ENCODE measurements around the gene ZNF207. TPM values are rescaled to one million over a fixed set of nuclear protein-coding genes. Genes with fewer than 3 reads are reported as not detected.

ZNF207 gene
- total and polyA plus RNA-seq, 10 of the 15 experiments (the other 5 are each of a cell fraction or from before 2014, with no cell fraction given), result 156 to 348 (median 205) TPM

DNA sequence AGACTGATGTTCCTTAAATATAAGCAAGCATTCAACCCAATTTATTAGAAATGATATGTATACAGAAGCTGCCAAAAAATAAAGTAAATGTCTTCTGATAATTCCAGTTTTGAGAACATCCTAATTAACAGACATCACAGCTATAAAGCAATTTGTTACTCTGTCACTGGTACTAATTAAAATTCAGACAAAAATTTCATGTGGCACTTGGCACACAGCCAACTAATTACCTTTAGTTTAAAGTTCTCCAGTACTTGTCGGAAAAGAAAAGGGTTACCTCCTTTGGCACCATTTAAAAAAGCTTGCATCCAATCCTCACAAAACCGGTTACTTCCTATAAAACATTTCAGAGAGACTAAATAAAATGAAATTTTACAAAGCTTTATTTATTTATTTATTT lies 16.8 kb upstream of the ZNF207 start:
- ATAC-seq (no peak), FAIRE-seq (no peak), DNase-seq (ENCODE audit: low read depth, low spot score) (no peak)
- Histone ChIP-seq H3K9ac (ENCODE audit: control insufficient read depth, insufficient read depth, low read length) (no peak overlapping the region), H3K9me3 (replicated peaks; ENCODE audit: control insufficient read depth, insufficient read depth, low read length) (no peaks in the 10 kb centered on the region), H2AFZ (ENCODE audit: control insufficient read depth, low read depth, low read length) (no peak overlapping the region), H3K4me1 (ENCODE audit: control insufficient read depth, insufficient read depth, low read length) (no peaks in the 10 kb centered on the region; the same call in 1 of the 2 replicates), H3K4me2 (ENCODE audit: control insufficient read depth, insufficient read depth) (no peak overlapping the region), H3K79me2 (ENCODE audit: control insufficient read depth, insufficient read depth, low read length) (no peaks in the 10 kb centered on the region), H4K20me1 (ENCODE audit: control insufficient read depth, insufficient read depth) (no peaks in the 10 kb centered on the region), H3K27me3 (replicated peaks in 1 of 2; ENCODE audit: control insufficient read depth in 2 of 2, insufficient read depth in 2 of 2, low read length in 1 of 2) (no peaks in the 10 kb centered on the region), H3K27ac (ENCODE audit: control insufficient read depth, insufficient read depth) (no peak overlapping the region), H3K4me3 (no peak overlapping the region), H3K36me3 (ENCODE audit: control insufficient read depth in 2 of 2, insufficient read depth in 2 of 2, low read length in 1 of 2) (peaks cover 0 to 2% of the 10 kb centered on the region in 2 experiments; a peak in 2 of 4 replicates)
- SMC1A ChIA-PET (ENCODE audit: uncharacterized antibody, unreplicated experiment), result interaction anchor here (0.6 kb wide), 1 partner anchor 21 kb away, joined by 3 read pairs; no protein-coding TSS in a partner anchor
- CTCF ChIA-PET, result interaction anchor here (1.2 to 9.3 kb wide), 4 partner anchors 9 to 129 kb away, joined by 3 to 54 read pairs (median 3); no protein-coding TSS in a partner anchor
- in situ Hi-C loops (cut with MboI), result no loop called here
- intact Hi-C loops (cut with micrococcal nuclease; ENCODE audit: unreplicated experiment), result no loop called here
- 98% methylated on average over 2 of the region's 2 CpGs for WGBS (ENCODE audit: insufficient coverage, insufficient replicate concordance, low lambda C conversion rate, missing lambda C conversion rate)
- no TSS peak for BruUV-seq (replicated peaks)
- POLR2A ChIA-PET, result interaction anchor here (0.8 kb wide), 1 partner anchor 19 kb away, joined by 3 read pairs; no protein-coding TSS in a partner anchor
- RAD21 ChIA-PET (ENCODE audit: unreplicated experiment), result interaction anchor here (1.4 kb wide), 1 partner anchor 9 kb away, joined by 3 read pairs; no protein-coding TSS in a partner anchor
- TF ChIP-seq ZBED1 (IDR thresholded peaks at IDR 0.05; ENCODE audit: borderline replicate concordance) (no peak), JUND (IDR thresholded peaks at IDR 0.05; ENCODE audit: low read depth, low read length) (no peak), HSF1 (IDR thresholded peaks at IDR 0.05; ENCODE audit: low read depth, low read length) (no peak), POLR2A (IDR thresholded peaks at IDR 0.05; ENCODE audit: low read depth, low read length) (no peak), WRNIP1 (IDR thresholded peaks at IDR 0.05; ENCODE audit: borderline replicate concordance, low read depth, low read length) (no peak), RAD51 (IDR thresholded peaks at IDR 0.05) (no peak), ZBTB11 (CRISPR knock-in tag; IDR thresholded peaks at IDR 0.05) (no peak), SREBF2 (IDR thresholded peaks at IDR 0.05; ENCODE audit: low read length) (no peak), EP300 (IDR thresholded peaks at IDR 0.05; ENCODE audit: borderline replicate concordance in 1 of 2, control insufficient read depth in 1 of 2, low read depth in 2 of 2, low read length in 2 of 2) (no peak), TCF7 (IDR thresholded peaks at IDR 0.05; ENCODE audit: borderline replicate concordance) (no peak), SMC3 (IDR thresholded peaks at IDR 0.05; ENCODE audit: borderline replicate concordance, low read length) (no peak), TARDBP (IDR thresholded peaks at IDR 0.05; ENCODE audit: borderline replicate concordance) (no peak), SREBF1 (IDR thresholded peaks at IDR 0.05; ENCODE audit: low read length) (no peak)
- TF ChIP-seq, protein P1, sequence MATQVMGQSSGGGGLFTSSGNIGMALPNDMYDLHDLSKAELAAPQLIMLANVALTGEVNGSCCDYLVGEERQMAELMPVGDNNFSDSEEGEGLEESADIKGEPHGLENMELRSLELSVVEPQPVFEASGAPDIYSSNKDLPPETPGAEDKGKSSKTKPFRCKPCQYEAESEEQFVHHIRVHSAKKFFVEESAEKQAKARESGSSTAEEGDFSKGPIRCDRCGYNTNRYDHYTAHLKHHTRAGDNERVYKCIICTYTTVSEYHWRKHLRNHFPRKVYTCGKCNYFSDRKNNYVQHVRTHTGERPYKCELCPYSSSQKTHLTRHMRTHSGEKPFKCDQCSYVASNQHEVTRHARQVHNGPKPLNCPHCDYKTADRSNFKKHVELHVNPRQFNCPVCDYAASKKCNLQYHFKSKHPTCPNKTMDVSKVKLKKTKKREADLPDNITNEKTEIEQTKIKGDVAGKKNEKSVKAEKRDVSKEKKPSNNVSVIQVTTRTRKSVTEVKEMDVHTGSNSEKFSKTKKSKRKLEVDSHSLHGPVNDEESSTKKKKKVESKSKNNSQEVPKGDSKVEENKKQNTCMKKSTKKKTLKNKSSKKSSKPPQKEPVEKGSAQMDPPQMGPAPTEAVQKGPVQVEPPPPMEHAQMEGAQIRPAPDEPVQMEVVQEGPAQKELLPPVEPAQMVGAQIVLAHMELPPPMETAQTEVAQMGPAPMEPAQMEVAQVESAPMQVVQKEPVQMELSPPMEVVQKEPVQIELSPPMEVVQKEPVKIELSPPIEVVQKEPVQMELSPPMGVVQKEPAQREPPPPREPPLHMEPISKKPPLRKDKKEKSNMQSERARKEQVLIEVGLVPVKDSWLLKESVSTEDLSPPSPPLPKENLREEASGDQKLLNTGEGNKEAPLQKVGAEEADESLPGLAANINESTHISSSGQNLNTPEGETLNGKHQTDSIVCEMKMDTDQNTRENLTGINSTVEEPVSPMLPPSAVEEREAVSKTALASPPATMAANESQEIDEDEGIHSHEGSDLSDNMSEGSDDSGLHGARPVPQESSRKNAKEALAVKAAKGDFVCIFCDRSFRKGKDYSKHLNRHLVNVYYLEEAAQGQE (IDR thresholded peaks at IDR 0.05; ENCODE audit: low read depth, low read length), result no peak
- TF ChIP-seq, protein P2, sequence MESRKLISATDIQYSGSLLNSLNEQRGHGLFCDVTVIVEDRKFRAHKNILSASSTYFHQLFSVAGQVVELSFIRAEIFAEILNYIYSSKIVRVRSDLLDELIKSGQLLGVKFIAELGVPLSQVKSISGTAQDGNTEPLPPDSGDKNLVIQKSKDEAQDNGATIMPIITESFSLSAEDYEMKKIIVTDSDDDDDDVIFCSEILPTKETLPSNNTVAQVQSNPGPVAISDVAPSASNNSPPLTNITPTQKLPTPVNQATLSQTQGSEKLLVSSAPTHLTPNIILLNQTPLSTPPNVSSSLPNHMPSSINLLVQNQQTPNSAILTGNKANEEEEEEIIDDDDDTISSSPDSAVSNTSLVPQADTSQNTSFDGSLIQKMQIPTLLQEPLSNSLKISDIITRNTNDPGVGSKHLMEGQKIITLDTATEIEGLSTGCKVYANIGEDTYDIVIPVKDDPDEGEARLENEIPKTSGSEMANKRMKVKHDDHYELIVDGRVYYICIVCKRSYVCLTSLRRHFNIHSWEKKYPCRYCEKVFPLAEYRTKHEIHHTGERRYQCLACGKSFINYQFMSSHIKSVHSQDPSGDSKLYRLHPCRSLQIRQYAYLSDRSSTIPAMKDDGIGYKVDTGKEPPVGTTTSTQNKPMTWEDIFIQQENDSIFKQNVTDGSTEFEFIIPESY (IDR thresholded peaks at IDR 0.05), result no peak
